Neural cell (in vitro differentiated cells): ENCODE data around the gene GUCY2C. TPM values are rescaled to one million over a fixed set of nuclear protein-coding genes. Genes with fewer than 3 reads are reported as not detected.
"Not testable (repeated sequence)": the region's sequence is repeated elsewhere in the genome, so short reads cannot be mapped to it uniquely, and the experiment has no call there.

Experiments used
- H2AFZ ChIP-seq: fragments of 200-600, 300-800 bp; sonication (generic), shearing (Covaris generic); 2 replicates; pipeline ENCODE4 v1.6.0; 2014; ENCODE audit warnings: low read depth, mild to moderate bottlenecking, antibody characterized with exemption, low read length, moderate library complexity
- H3F3A ChIP-seq: fragments of 200-600 bp; shearing (Covaris generic); 2 replicates; pipeline ENCODE4 v1.6.1; 2016; ENCODE audit warnings: mild to moderate bottlenecking, moderate library complexity, mixed read lengths, antibody characterized with exemption, low read length; ENCODE audit not compliant: insufficient read depth, poor library complexity, severe bottlenecking
- H3K27ac ChIP-seq: fragments of 200-600, 300-800 bp; sonication (generic), shearing (Covaris generic); 2 replicates; pipeline ENCODE4 v1.5.1; 2014; ENCODE audit warnings: mild to moderate bottlenecking, low read length, moderate library complexity
- H3K27me3 ChIP-seq: fragments of 300-800, 200-600 bp; sonication (generic), shearing (Covaris generic); 2 replicates; pipeline ENCODE4 v1.6.0; 2014; ENCODE audit warnings: mild to moderate bottlenecking, low read depth, low read length, moderate library complexity; ENCODE audit not compliant: insufficient read depth
- H3K36me3 ChIP-seq: fragments of 300-800, 200-600 bp; sonication (generic), shearing (Covaris generic); 2 replicates; pipeline ENCODE4 v1.5.1; 2014; ENCODE audit warnings: mild to moderate bottlenecking, antibody characterized with exemption, low read length, moderate library complexity; ENCODE audit not compliant: insufficient read depth
- H3K4me2 ChIP-seq: fragments of 300-800, 200-600 bp; sonication (generic), shearing (Covaris generic); 2 replicates; pipeline ENCODE4 v1.6.0; 2014; ENCODE audit warnings: mild to moderate bottlenecking, low read length
- H3K4me3 ChIP-seq: fragments of 300-800, 200-600 bp; sonication (generic), shearing (Covaris generic); 2 replicates; pipeline ENCODE4 v1.5.1; 2014; ENCODE audit warnings: mild to moderate bottlenecking, low read length, moderate library complexity
- H3K79me2 ChIP-seq: fragments of 200-600 bp; shearing (Covaris generic); replicated peaks from 2 replicates; pipeline ENCODE4 v1.6.0; 2014; ENCODE audit warnings: mild to moderate bottlenecking, low read length, moderate library complexity; ENCODE audit not compliant: insufficient read depth
- H3K9ac ChIP-seq: fragments of 300-800, 200-600 bp; sonication (generic), shearing (Covaris generic); 2 replicates; pipeline ENCODE4 v1.6.1; 2016; ENCODE audit warnings: mild to moderate bottlenecking, low read length, mixed read lengths
- H3K9me2 ChIP-seq: fragments of 200-600 bp; shearing (Covaris generic); 2 replicates; pipeline ENCODE4 v1.6.1; 2016; ENCODE audit warnings: mild to moderate bottlenecking, low read length, mixed read lengths; ENCODE audit not compliant: insufficient read depth
- H3K9me3 ChIP-seq: fragments of 200-600, 300-800 bp; sonication (generic), shearing (Covaris generic); 2 replicates; pipeline ENCODE4 v1.6.1; 2016; ENCODE audit warnings: mild to moderate bottlenecking, mixed run types, low read length, moderate library complexity, mixed read lengths
- H4K20me1 ChIP-seq: fragments of 200-600 bp; shearing (Covaris generic); 2 replicates; pipeline ENCODE4 v1.6.1; 2016; ENCODE audit warnings: mild to moderate bottlenecking, mixed run types; ENCODE audit not compliant: insufficient read depth
- EP300 ChIP-seq: fragments of 450-650 bp; conservative IDR thresholded peaks from 2 replicates; pipeline ENCODE4 v1.6.1; 2014; ENCODE audit warnings: antibody characterized with exemption, mild to moderate bottlenecking, moderate library complexity; ENCODE audit not compliant: poor library complexity, severe bottlenecking
- EZH2 ChIP-seq: fragments of 200-600, 300-800 bp; shearing (Covaris generic), sonication (generic); IDR thresholded peaks from 2 replicates; pipeline ENCODE4 v1.6.1; 2014; ENCODE audit warnings: antibody characterized with exemption, low read length, borderline replicate concordance, mild to moderate bottlenecking; ENCODE audit not compliant: insufficient read depth, poor library complexity, severe bottlenecking
- MXI1 ChIP-seq: fragments of 450-650 bp; conservative IDR thresholded peaks from 2 replicates; pipeline ENCODE4 v1.6.1; 2014; ENCODE audit warnings: antibody characterized with exemption, mild to moderate bottlenecking; ENCODE audit not compliant: poor library complexity, severe bottlenecking
- POLR2AphosphoS5 ChIP-seq: IDR thresholded peaks from 2 replicates; pipeline ENCODE4 v1.6.1; 2012
- RAD21 ChIP-seq: fragments of 450-650 bp; conservative IDR thresholded peaks from 2 replicates; pipeline ENCODE4 v1.6.1; 2014; ENCODE audit warnings: antibody characterized with exemption, mild to moderate bottlenecking, moderate library complexity
- SMC3 ChIP-seq: fragments of 450-650 bp; conservative IDR thresholded peaks from 2 replicates; pipeline ENCODE4 v1.6.1; 2014; ENCODE audit warnings: antibody characterized with exemption, mild to moderate bottlenecking, moderate library complexity; ENCODE audit not compliant: poor library complexity
- TAF1 ChIP-seq: IDR thresholded peaks from 2 replicates; pipeline ENCODE4 v1.6.1; 2012; ENCODE audit warnings: low read depth
- polyA plus RNA-seq: library from polyadenylated mRNA; depleted of rRNA; stranded (reverse); fragments of >200 nt; gene quantifications from 2 replicates; pipeline ENCODE4 v1.2.3, GENCODE V29; 2014
- TF ChIP-seq, protein P1 (sequence below): fragments of 450-650 bp; IDR thresholded peaks from 2 replicates; pipeline ENCODE4 v1.5.1; 2014; ENCODE audit warnings: antibody characterized with exemption, mild to moderate bottlenecking, moderate library complexity; ENCODE audit not compliant: poor library complexity, severe bottlenecking
- TF ChIP-seq, protein P2 (sequence below): IDR thresholded peaks from 2 replicates; pipeline ENCODE4 v1.6.1; 2012; ENCODE audit warnings: borderline replicate concordance

GUCY2C gene
- polyA plus RNA-seq, 1 donor from 2014 or later: not detected

DNA sequence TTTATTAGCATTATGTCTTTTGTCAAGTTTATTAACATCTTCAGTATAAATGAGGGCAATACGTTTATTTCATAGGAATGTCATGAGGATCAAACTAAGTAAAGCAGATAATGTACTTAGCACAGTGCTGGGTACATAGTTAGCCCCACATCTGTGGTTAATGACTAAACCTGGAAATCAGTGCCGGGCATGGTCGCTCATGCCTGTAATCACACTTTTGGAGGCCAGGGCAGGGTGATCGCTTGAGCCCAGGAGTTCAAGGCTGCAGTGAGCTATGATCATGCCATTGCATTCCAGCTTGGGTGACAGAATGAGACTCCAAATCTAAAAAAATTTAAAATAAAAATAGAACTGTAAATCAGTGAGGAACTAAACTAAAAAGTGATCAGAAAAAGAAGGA, 44.8 kb upstream of the GUCY2C start:
- no peak overlapping the region for H3K4me2 ChIP-seq
- H3K4me3 ChIP-seq: no peak overlapping the region
- no peaks in the 10 kb centered on the region for H3F3A ChIP-seq
- H3K27me3 ChIP-seq: no peaks in the 10 kb centered on the region
- TF ChIP-seq RAD21: no peak
- TF ChIP-seq, protein P1, sequence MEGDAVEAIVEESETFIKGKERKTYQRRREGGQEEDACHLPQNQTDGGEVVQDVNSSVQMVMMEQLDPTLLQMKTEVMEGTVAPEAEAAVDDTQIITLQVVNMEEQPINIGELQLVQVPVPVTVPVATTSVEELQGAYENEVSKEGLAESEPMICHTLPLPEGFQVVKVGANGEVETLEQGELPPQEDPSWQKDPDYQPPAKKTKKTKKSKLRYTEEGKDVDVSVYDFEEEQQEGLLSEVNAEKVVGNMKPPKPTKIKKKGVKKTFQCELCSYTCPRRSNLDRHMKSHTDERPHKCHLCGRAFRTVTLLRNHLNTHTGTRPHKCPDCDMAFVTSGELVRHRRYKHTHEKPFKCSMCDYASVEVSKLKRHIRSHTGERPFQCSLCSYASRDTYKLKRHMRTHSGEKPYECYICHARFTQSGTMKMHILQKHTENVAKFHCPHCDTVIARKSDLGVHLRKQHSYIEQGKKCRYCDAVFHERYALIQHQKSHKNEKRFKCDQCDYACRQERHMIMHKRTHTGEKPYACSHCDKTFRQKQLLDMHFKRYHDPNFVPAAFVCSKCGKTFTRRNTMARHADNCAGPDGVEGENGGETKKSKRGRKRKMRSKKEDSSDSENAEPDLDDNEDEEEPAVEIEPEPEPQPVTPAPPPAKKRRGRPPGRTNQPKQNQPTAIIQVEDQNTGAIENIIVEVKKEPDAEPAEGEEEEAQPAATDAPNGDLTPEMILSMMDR: no peak
- TF ChIP-seq MXI1: no peak
- H3K9me2 ChIP-seq: no peaks in the 10 kb centered on the region
- H2AFZ ChIP-seq: no peak overlapping the region
- H3K79me2 ChIP-seq: no peaks in the 10 kb centered on the region
- H3K9ac ChIP-seq: no peak overlapping the region
- H3K27ac ChIP-seq: no peak overlapping the region
- no peaks in the 10 kb centered on the region for H3K36me3 ChIP-seq
- H4K20me1 ChIP-seq: no peaks in the 10 kb centered on the region
- H3K9me3 ChIP-seq: no peaks in the 10 kb centered on the region

DNA sequence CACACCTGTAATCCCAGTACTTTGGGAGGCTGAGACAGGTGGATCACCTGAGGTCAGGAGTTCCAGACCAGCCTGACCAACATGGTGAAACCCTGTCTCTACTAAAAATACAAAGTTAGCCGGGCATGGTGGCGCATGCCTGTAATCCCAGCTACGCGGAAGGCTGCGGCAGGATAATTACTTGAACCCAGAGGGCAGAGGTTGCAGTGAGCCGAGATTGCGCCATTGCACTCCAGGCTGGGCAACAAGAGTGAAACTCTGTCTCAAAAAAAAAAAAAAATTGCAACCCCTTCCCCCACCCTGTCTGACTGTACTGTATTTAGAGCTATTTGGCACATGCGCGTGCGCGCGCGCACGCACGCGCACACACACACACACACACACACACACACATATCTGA, 40.0 kb upstream of the GUCY2C start:
- H3K9ac ChIP-seq, H2AFZ ChIP-seq, H3K9me2 ChIP-seq, H3K9me3 ChIP-seq, H3K27me3 ChIP-seq, H3K4me3 ChIP-seq, H3K27ac ChIP-seq, H4K20me1 ChIP-seq, H3K36me3 ChIP-seq, H3F3A ChIP-seq, H3K79me2 ChIP-seq, H3K4me2 ChIP-seq: not testable (repeated sequence)

DNA sequence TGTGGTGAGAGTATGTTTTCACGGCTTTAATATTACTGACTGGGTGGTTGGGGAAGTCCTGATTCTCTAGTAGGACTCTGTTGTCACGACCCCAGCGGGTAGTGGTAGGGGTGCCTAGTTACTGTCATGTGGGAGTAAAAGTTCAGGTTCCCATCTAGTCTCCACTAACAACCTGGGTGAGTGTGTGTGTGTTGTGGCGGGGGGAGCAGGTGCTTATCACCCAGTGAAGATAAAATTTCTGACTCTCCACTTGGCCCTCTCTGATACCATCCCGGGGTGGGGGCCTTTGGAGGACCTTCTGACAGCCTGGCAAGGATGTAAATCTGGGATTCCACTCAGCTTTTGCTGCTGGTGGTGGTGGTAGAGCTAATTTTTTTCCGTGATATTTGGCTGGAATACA, 35.4 kb upstream of the GUCY2C start:
- no peak overlapping the region for H2AFZ ChIP-seq
- H3K36me3 ChIP-seq: no peaks in the 10 kb centered on the region
- no peak overlapping the region for H3K9ac ChIP-seq
- no peak overlapping the region for H3K4me2 ChIP-seq
- H3K4me3 ChIP-seq: no peak overlapping the region
- no peaks in the 10 kb centered on the region for H3K9me3 ChIP-seq
- H3K79me2 ChIP-seq: no peaks in the 10 kb centered on the region
- H3K27ac ChIP-seq: no peak overlapping the region
- H4K20me1 ChIP-seq: no peaks in the 10 kb centered on the region
- H3F3A ChIP-seq: no peaks in the 10 kb centered on the region
- TF ChIP-seq SMC3 (no peak), EZH2 (no peak), POLR2AphosphoS5 (no peak)
- H3K9me2 ChIP-seq: no peaks in the 10 kb centered on the region
- no peaks in the 10 kb centered on the region for H3K27me3 ChIP-seq

DNA sequence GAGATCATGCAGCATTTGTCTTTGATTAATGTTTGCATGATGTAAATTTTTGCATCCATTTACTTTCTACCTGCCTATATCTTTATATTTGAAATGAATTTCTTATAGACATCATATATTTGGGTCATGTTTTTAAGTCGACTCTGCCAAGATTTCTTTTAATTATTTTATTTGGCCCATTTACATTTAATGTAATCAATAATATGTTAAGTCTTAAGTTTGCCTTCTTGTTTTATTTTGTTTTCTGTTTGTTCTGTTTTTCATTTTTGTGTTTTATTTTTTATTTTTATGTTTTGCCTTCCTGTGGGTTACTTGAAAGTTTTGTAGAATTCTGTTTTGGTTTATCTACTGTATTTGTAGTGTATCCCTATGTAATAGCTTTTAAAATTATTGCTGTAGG, 33.2 kb upstream of the GUCY2C start:
- H3F3A ChIP-seq: no peaks in the 10 kb centered on the region
- H4K20me1 ChIP-seq: no peaks in the 10 kb centered on the region
- no peak overlapping the region for H3K27ac ChIP-seq
- no peak overlapping the region for H3K4me2 ChIP-seq
- no peaks in the 10 kb centered on the region for H3K79me2 ChIP-seq
- H3K36me3 ChIP-seq: no peaks in the 10 kb centered on the region
- no peak overlapping the region for H3K9ac ChIP-seq
- TF ChIP-seq TAF1: no peak
- TF ChIP-seq, protein P2, sequence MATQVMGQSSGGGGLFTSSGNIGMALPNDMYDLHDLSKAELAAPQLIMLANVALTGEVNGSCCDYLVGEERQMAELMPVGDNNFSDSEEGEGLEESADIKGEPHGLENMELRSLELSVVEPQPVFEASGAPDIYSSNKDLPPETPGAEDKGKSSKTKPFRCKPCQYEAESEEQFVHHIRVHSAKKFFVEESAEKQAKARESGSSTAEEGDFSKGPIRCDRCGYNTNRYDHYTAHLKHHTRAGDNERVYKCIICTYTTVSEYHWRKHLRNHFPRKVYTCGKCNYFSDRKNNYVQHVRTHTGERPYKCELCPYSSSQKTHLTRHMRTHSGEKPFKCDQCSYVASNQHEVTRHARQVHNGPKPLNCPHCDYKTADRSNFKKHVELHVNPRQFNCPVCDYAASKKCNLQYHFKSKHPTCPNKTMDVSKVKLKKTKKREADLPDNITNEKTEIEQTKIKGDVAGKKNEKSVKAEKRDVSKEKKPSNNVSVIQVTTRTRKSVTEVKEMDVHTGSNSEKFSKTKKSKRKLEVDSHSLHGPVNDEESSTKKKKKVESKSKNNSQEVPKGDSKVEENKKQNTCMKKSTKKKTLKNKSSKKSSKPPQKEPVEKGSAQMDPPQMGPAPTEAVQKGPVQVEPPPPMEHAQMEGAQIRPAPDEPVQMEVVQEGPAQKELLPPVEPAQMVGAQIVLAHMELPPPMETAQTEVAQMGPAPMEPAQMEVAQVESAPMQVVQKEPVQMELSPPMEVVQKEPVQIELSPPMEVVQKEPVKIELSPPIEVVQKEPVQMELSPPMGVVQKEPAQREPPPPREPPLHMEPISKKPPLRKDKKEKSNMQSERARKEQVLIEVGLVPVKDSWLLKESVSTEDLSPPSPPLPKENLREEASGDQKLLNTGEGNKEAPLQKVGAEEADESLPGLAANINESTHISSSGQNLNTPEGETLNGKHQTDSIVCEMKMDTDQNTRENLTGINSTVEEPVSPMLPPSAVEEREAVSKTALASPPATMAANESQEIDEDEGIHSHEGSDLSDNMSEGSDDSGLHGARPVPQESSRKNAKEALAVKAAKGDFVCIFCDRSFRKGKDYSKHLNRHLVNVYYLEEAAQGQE: no peak
- no peak for TF ChIP-seq SMC3
- TF ChIP-seq EZH2: no peak
- TF ChIP-seq MXI1: no peak
- TF ChIP-seq RAD21: no peak
- TF ChIP-seq EP300: no peak
- TF ChIP-seq, protein P1: no peak
- TF ChIP-seq POLR2AphosphoS5: no peak
- H3K4me3 ChIP-seq: no peak overlapping the region
- no peaks in the 10 kb centered on the region for H3K9me2 ChIP-seq
- no peak overlapping the region for H2AFZ ChIP-seq
- H3K9me3 ChIP-seq: no peaks in the 10 kb centered on the region
- H3K27me3 ChIP-seq: no peaks in the 10 kb centered on the region
